ENCODE results near the gene FCRLA.
"Not testable (repeated sequence)": the region's sequence is repeated elsewhere in the genome, so short reads cannot be mapped to it uniquely, and the experiment has no call there.

Gene FCRLA, protein sequence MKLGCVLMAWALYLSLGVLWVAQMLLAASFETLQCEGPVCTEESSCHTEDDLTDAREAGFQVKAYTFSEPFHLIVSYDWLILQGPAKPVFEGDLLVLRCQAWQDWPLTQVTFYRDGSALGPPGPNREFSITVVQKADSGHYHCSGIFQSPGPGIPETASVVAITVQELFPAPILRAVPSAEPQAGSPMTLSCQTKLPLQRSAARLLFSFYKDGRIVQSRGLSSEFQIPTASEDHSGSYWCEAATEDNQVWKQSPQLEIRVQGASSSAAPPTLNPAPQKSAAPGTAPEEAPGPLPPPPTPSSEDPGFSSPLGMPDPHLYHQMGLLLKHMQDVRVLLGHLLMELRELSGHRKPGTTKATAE

DNA sequence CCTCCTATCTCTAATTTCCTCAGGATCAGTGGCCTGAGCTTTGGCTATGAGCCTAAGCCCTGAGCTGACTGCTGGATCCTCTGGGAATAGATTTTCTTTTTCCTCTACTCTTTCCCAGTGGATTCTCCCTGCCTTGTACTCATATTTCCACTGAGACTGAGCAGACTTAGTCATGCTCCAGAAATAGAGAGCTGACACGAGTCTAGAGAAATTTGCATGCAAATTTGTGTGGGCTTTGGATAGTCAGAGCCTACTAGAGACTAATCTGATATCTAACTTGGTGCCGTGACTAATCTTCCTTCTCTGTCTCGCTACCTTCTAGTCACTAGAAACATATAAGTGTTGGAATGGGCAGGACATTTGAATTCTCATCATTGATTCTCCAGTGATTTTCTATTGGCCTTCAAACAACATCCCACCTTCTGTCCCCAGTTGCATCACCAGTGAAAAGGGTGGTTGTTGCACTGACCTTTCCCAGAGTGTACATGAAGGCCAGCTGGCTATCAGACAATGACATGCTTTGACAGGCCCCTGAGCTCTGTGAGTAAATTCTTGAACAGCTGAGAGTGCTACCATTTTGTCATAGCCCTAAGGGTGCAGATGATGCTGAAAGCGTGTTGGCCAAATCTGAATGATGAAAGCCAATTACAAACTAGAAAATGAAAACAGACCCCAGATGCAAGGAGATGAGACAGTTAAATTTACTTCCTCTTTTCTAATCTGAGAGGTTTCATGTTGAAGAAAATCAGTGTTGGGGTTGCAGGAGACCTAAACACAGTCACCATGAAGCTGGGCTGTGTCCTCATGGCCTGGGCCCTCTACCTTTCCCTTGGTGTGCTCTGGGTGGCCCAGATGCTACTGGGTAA, at the start of gene FCRLA:
FCRLA (plus strand) TSS at position 748 of the 866 bp plus-strand sequence; CDS start at position 784, 36 bp downstream.
- DNase-seq (ENCODE audit: low read depth) = peak; percentile 89

DNA sequence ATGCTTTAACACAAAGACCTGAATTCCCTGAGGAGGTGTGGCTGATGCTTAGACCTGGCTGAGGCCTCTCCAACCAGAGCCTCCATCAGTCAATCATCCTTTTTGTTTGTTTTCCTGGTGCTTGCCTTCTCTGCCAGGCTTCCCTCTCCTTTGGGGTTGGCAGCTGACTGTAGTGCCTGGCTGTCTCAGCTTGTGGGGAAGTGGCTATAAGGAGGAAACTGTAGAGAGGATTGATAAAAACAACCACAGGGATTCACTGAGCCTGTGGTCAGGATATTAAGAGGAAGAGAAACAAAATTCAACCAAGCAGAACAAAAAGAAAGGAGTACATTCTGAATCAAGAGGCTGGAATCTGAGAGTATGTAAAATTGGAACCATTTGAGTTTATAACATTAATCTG, 48.5 kb upstream of the FCRLA start:
- not testable (repeated sequence) for DNase-seq (ENCODE audit: low read depth)

DNA sequence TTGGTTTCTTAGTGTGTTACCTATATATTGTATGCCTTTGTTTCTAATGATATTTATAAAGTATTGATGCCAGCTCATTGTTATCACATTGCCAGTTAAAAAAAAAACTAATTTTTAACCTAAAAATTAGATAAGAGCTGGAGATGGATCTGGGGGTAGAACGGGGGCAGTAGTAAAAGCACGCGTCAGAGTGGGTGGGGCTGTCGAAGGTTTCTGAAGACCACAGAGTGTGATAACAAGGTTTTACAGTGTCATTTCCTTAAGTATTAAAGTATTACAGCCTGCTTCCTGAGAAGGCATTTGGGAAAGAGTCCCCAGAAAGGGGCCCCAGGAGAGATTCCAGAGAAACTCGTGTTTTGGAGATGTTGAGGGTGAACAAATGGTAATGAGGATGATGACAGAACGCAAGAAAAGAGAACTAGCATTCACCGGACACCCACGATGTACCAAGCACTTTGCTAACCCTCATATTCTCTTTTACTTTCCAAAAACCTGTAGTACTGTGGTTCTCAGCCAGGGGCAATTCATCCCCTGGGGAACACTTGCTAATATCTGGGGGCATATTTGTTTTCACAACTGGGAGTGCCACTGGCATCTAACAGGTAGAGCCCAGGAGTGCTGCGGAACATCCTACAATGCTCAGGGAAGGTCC, 45.2 kb upstream of the FCRLA start:
- DNase-seq (ENCODE audit: low read depth) = not testable (repeated sequence)

DNA sequence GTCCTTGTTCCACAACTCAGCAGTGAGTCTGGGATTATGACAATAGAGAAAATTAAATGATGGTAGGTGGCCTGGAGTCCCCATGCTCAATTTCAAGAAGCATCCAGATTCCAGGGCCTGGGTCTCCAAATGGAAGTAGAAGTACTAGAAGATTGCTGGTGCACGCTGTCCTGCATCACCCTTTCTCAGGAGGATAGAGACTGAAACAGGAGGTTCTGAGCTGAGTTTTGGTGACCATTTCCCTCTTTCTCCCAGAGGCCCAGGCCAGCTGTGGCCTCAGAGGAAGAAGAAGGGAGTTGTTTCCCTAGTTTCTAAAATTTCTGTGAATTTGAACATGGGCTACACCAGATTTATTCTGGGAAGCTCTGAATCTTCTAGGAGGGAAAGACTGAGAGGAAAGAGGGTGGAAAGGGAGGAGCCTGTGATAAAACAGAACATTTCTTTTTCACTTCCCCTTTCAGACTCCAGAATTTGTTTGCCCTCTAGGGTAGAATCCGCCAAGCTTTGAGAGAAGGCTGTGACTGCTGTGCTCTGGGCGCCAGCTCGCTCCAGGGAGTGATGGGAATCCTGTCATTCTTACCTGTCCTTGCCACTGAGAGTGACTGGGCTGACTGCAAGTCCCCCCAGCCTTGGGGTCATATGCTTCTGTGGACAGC, 44.2 kb upstream of the FCRLA start, which contains the start of gene FCGR2B:
FCGR2B (plus strand) TSS at position 460 of the 656 bp plus-strand sequence; CDS start at position 559, 99 bp downstream.
- not testable (repeated sequence) for DNase-seq (ENCODE audit: low read depth)

DNA sequence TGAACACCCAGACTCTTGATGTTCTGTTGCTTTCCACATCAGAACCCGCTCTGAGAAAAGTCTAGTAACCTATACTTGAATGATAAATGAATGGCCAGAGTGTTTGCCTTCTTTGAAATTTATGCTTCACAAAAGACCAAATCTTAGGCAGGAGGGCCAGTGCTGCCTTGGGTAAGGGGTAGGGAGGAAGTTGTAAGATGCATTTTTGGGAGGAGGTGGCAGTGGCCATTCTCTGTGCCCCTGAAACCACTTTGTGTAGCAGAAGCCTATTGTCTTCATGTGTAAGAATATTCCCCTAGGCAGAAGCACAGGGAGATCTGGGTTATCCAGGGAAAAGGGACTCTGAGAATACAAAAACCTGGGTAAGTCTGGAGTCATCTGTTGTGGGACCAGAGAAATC, 43.5 kb upstream of the FCRLA start:
- DNase-seq (ENCODE audit: low read depth) = not testable (repeated sequence)

DNA sequence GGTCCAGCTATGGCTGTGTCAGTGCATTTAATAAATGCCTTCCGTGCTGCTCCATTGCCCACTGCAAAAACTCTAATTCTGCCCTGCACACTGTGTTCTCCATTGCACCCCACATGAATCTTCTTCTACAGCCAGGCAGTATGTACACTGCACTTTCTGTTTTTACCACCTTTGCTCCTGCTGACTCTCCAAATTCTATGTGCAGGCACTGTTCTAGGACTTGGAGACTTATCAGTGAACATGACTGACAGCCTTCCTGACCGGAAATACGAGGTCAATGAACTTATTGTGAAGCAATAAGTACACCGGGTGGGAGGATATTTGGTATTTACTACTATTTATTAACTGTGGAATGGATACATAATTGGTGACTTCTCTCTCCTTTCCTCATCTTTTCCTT, 42.3 kb upstream of the FCRLA start:
- DNase-seq (ENCODE audit: low read depth) = not testable (repeated sequence)

DNA sequence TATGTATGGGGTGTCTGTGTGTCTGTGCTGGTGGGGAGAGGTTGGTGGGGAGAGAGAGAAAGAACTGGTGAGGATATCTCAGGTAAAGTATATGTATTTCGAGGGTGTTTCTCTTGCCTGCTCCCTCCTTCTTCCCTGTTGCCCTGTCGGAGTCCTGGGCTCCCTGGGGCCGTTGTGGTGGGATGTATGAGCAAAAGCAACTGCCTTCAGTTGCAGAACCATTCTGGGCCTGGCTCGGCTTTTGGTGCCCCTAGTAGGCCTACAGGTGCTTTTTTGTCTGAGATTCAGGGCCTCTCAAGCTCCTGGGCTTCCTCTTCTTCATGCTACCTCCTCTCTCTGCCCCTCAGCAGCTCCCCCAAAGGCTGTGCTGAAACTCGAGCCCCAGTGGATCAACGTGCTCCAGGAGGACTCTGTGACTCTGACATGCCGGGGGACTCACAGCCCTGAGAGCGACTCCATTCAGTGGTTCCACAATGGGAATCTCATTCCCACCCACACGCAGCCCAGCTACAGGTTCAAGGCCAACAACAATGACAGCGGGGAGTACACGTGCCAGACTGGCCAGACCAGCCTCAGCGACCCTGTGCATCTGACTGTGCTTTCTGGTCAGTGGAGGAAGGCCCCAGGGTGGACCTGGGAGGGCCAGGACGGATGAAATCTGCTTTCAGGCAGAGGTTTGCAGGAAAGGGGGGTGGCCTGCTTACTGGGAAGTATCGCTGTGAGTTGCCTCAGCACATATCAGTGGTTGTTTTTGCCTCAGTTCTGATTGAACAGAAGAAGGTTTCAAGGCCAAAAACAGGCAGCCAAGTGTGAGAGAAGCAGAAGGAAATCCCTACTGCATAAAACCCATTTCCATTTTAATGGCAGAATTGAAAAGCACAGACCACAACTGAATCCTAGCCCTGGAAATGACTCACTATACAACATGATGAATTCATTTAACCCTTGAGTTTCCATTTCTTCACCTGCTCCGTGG, 35.7 kb upstream of the FCRLA start:
- DNase-seq (ENCODE audit: low read depth) = not testable (repeated sequence)

DNA sequence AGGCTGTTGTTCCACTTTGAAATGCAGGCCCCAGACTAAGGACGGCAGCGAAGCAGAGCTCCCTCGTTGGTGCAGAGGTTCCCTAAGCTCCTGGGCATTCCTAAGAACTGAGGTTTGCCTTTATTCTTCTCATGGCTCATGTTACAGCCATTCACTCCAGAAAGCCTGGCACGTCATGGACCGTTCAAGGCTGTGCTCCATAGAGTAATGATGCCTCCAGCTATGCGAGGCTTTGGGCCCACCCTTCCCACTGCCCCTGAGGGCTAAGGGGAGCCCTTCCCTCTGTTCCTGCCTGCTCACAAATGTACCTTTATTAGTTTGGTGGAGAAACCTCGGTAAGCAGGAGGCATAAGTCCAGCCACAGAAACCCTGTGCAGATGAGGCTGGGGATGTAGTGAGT, 33.6 kb upstream of the FCRLA start:
- DNase-seq (ENCODE audit: low read depth) = not testable (repeated sequence)

DNA sequence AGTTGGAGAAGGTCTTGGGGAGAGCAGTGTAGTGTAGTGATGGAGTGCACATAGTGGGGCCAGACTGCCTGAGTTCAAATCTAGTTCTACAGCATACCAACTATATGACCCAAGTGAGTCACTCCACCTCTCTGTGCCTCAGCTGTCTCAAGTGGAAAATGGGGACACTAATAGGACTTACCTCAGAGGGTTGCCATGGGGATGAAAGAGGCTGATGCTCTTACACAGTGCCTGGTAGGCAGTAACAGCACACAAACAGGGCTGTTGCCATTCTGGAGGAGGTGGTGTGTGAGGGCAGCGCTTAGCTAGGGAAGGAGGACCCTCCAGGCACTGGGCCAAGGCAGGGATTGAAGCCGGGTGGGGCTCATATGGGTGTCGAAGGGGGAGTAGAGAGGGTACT, 32.6 kb upstream of the FCRLA start:
- not testable (repeated sequence) for DNase-seq (ENCODE audit: low read depth)

DNA sequence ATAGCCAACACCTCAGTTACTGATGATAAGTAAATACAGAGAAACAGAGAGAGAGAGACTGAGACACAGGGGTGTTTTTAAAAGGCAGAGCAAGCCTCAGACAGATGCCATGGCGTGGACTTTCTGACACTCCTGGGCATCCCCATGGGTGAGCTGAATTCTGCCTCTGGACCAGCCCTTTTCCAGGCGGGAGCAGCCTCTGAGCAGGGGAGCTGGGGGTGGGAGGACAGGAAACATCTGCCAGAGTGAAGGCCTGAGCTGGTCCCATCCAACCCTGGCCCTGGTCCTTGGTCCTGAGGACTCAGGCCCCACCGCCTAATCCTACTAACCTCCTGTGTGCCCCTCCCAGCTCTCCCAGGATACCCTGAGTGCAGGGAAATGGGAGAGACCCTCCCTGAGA, 32.1 kb upstream of the FCRLA start:
- not testable (repeated sequence) for DNase-seq (ENCODE audit: low read depth)

DNA sequence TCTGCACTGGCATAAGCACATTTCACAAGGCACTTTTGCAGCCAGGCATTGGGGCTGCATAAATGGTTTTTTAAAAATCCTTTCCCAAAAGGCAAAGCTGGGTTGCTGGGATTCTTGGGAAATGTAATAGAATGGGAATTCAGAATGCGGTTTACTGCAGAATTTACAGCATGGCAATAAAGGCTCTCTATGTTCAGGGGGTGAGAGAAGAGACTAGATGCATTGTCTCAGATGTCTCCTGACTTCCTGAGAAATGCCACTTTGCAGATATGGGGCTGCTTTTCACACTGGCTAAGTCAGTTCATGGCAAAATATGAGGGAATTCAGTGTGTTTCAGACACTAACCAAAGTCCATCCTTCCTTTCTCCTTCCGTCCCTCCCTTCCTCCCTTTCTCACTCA, 30.6 kb upstream of the FCRLA start:
- no peak for DNase-seq (ENCODE audit: low read depth)

DNA sequence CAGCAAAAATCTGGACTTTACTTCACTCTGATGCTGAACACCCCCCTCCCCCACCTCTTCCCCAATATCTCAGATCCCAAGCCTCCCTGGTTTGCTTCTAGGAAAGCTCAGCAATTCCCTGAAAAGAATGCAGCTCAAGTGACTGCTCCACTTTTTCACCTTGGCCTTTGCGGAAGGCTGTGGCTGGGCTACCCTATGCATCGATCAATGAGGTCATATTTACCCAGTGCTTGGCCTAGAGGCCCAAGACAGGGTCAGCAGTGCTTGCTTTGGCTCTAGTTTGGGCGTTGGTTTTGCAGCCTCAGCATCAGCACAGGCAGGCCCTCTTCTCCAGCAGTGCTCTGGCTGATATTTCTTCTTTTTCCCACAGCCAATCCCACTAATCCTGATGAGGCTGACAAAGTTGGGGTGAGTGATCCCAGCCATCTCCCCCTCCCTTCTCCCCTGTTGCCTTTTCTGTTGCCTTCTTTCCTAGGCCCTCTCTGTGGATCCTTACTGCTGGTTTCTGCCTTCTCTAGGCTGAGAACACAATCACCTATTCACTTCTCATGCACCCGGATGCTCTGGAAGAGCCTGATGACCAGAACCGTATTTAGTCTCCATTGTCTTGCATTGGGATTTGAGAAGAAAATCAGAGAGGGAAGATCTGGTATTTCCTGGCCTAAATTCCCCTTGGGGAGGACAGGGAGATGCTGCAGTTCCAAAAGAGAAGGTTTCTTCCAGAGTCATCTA, 29.9 kb upstream of the FCRLA start:
- DNase-seq (ENCODE audit: low read depth) = no peak

DNA sequence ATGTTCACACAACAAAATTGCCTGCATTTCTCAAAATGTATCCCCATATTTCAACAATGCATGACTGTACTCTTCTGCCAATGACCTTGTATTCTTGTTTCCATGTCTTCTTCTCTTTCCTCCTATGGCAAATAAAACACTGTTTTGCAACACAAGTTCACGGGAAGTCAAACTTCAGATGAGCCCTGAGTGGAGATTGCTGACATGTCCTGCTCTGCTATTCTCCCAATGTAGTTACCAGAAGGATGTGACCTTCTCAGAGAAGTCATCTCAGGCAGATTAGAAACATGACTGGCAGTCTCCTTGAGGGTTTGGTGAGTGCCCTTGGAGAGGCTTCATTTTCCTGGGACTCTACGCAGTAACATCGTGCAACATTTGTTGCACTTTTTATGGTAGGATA, 28.5 kb upstream of the FCRLA start:
- no peak for DNase-seq (ENCODE audit: low read depth)

DNA sequence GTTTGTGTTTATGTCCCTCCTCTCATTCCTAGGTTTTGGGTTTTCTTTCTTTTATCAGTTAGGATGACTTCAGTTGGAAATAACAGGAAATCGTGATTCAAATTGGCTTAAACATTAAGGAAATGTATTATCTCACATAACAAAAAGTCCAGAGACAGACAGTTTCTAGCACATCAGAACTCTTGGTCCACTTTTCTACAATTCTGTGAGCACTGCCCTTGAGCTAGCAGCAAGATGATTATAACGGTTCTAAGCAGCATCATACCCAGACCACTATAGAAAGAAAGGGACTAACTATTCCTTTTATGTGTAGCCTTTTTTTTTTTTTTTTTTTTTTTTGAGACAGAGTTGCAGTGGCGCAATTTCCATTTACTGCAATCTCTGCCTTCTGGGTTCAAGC, 25.1 kb upstream of the FCRLA start:
- no peak for DNase-seq (ENCODE audit: low read depth)

DNA sequence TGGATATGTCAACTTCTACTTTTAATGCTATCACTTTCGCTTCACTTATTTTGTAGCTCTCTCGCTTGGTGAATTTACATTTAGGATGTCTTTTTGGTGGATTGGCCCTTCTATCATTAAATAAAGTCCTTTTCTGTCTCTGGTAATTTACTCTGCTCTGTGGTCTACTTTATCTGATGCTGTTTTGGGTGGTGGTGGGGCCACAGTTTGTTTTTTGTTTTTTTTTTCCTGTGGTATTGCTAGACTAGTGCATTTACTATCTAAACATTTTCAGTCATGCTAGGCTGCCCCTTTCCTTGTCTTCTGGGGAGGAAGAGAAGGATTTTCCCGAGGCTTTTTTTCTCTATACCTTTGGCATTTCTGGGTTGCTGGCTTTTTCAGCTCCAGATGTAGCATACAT, 18.1 kb upstream of the FCRLA start:
- DNase-seq (ENCODE audit: low read depth) = no peak

DNA sequence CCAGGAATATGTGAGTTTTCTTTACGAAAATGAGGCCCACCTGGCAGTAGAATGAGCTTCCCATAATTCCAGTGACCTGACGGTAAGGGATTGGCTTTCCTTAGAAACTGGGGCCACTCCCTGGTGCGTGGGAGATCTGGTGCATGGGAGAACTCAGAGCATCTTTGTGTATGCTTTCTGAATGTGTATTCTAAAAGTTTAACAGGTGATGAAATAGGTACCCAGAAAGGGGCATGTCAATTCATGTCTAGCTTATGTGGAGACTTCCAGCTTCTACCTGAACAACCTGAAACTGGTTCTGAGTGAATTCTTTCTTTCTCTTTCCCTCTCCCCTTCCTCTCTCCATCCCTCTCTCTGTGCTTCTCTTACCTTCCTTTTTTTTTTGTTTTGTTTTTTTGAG, 15.2 kb upstream of the FCRLA start:
- no peak for DNase-seq (ENCODE audit: low read depth)

DNA sequence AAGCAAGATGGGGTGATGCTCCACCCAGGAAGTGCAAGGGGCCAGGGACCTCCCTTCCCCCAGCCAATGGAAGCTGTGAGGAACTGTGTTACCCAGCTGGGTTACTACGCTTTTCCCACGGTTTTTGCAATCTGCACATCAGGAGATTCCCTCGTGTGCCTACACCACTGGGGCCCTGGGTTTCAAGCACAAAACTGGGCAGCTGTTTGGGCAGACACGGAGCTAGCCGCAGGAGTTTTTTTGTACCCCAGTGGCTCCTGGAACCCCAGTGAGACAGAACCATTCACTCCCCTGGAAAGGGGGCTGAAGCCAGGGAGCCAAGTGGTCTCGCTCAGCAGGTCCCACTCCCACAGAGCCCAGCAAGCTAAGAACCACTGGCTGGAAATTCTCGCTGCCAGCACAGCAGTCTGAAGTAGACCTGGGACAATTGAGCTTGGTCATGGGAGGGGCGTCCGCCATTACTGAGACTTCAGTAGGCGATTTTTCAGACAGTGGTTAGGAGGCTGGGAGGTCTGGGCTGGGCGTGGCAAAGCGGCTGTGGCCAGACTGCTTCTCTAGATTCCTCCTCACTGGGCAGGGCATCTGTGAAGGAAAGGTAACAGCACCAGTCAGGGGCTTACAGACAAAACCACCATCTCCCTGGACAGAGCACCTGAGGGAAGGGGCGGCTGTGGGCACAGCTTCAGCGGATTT, 13.9 kb upstream of the FCRLA start:
- not testable (repeated sequence) for DNase-seq (ENCODE audit: low read depth)

DNA sequence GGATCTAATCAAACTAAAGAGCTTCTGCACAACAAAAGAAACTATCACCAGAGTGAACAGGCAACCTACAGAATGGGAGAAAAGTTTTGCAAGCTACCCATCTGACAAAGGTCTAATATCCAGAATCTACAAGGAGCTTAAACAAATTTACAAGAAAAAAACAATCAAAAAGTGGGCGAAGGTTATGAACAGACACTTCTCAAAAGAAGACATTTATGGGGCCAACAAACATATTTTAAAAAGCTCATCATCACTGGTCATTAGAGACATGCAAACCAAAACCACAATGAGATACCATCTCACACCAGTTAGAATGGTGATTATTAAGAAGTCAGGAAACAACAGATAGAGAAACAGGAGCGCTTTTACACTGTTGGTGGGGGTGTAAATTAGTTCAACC, 8.7 kb upstream of the FCRLA start:
- DNase-seq (ENCODE audit: low read depth) = not testable (repeated sequence)

DNA sequence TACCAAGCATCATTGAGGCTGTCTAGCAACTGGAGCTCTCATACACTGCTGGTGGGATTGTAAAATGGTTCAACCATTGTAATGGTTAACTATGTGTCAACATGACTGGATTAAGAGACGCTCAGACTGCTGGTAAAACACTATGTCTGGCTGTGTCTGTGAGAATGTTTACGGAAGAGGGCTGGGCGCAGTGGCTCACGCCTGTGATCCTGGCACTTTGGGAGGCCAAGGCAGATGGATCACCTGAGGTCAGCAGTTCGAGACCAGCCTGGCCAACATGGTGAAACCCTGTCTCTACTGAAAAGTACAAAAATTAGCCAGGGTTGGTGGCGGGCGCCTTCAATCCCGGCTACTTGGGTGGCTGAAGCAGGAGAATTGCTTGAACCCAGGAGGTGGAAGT, 4.8 kb upstream of the FCRLA start:
- DNase-seq (ENCODE audit: low read depth) = no peak

Data from GM04504 (cell line).